K562 (cell line): Measurements from ENCODE around the gene EXT2. TPM values are rescaled to one million over a fixed set of nuclear protein-coding genes. Genes with fewer than 3 reads are reported as not detected.

Experiments
- ATAC-seq: fragments of 200-7000 bp; cut with Tn5 transposase; 3 replicates; pipeline ENCODE4 v1.9.1; 2020; ENCODE audit warnings: moderate library complexity
- BruUV-seq: library from RNA; stranded (reverse); fragments of 400-500 nt; replicated peaks from 2 replicates; lab custom pipeline; 2021; lab: Mats Ljungman, UMichigan
- CTCF ChIA-PET: fragments of 300-600 bp; formaldehyde crosslinking; extraction: SDS; loops from one replicate; lab custom pipeline; 2021; ENCODE audit warnings: low intra/inter-chr PET ratio; lab: Yijun Ruan, JAX
- POLR2A ChIA-PET: fragments of 300-600, 350-650 bp; sonication (Branson Sonifier 250); formaldehyde crosslinking; extraction: SDS; loops from one replicate; lab custom pipeline; 2021; ENCODE audit warnings: antibody characterized with exemption, inconsistent platforms; lab: Yijun Ruan, JAX
- DNase-seq, 4 experiments: peaks; one replicate each; pipeline versions ENCODE4 v3.0.0 to v3.0.0-alpha.2; 2011 to 2018; ENCODE audit warnings: low spot score in 3 of 4, mixed read lengths in 3 of 4; ENCODE audit errors: extremely low read depth in 1 of 4
- FAIRE-seq: peaks from 2 replicates; lab custom pipeline; 2011; peaks lifted over from hg19 to GRCh38; lab: Jason Lieb, UNC
- H2AFZ ChIP-seq: 2 replicates; pipeline ENCODE4 v1.6.0; 2011; ENCODE audit warnings: low read depth, low read length, control low read depth, inconsistent platforms
- H3K27ac ChIP-seq: fragments of 200-600 bp; 3 replicates; pipeline ENCODE4 v1.8.0; 2011; ENCODE audit warnings: low read depth, mild to moderate bottlenecking, control low read depth, inconsistent platforms, low read length, moderate library complexity, mixed read lengths; ENCODE audit errors: extremely low read depth
- H3K27me3 ChIP-seq, 2 experiments: fragments of 300-600 bp in 1 of 2; 2 replicates in 1 of 2; 3 replicates in 1 of 2; pipeline versions ENCODE4 v1.6.0 to v1.8.0; 2011; ENCODE audit warnings: inconsistent platforms in 2 of 2, low read length in 2 of 2, mild to moderate bottlenecking in 1 of 2, mixed read lengths in 1 of 2, moderate library complexity in 1 of 2; ENCODE audit not compliant: control insufficient read depth in 2 of 2, insufficient read depth in 2 of 2
- H3K36me3 ChIP-seq: fragments of 300-600 bp; 3 replicates; pipeline ENCODE4 v1.8.0; 2011; ENCODE audit warnings: mild to moderate bottlenecking, low read length, inconsistent platforms; ENCODE audit not compliant: control insufficient read depth, insufficient read depth
- H3K4me1 ChIP-seq, 2 experiments: fragments of 200-600 bp in 1 of 2; replicated peaks in 1 of 2; 2 replicates in 1 of 2; 3 replicates in 1 of 2; pipeline versions ENCODE4 v1.5.1 to v1.8.0; 2011; ENCODE audit warnings: inconsistent platforms in 2 of 2, low read length in 2 of 2, mild to moderate bottlenecking in 1 of 2, mixed read lengths in 1 of 2, moderate library complexity in 1 of 2; ENCODE audit not compliant: control insufficient read depth in 2 of 2, insufficient read depth in 2 of 2
- H3K4me2 ChIP-seq: 2 replicates; pipeline ENCODE4 v1.6.1; 2011; ENCODE audit warnings: low read length, control low read depth, inconsistent platforms, mixed read lengths; ENCODE audit not compliant: insufficient read depth
- H3K4me3 ChIP-seq: fragments of 200-600 bp; sonication (generic), shearing (Covaris generic); 2 replicates; pipeline ENCODE4 v1.5.1; 2016; ENCODE audit warnings: control low read depth, inconsistent platforms
- H3K79me2 ChIP-seq: fragments of 200-600 bp; 3 replicates; pipeline ENCODE4 v1.8.0; 2011; ENCODE audit warnings: low read length, inconsistent platforms; ENCODE audit not compliant: control insufficient read depth, insufficient read depth
- H3K9ac ChIP-seq, 2 experiments: 2 replicates each; pipeline versions ENCODE4 v1.6.0 to v1.6.1; 2011; ENCODE audit warnings: low read depth in 2 of 2, low read length in 2 of 2, control low read depth in 1 of 2, inconsistent platforms in 1 of 2, mild to moderate bottlenecking in 1 of 2, mixed read lengths in 1 of 2; ENCODE audit not compliant: insufficient read depth in 1 of 2
- H3K9me1 ChIP-seq: one replicate; pipeline ENCODE4 v1.6.0; 2011; ENCODE audit warnings: inconsistent platforms, mild to moderate bottlenecking, low read length, moderate library complexity; ENCODE audit not compliant: control insufficient read depth, insufficient read depth
- H3K9me3 ChIP-seq: replicated peaks from 2 replicates; pipeline ENCODE4 v1.5.1; 2011; ENCODE audit warnings: low read depth, low read length, inconsistent platforms; ENCODE audit not compliant: control insufficient read depth, insufficient read depth
- H4K20me1 ChIP-seq: replicated peaks from 2 replicates; pipeline ENCODE4 v1.6.1; 2011; ENCODE audit warnings: low read length, inconsistent platforms, mixed read lengths; ENCODE audit not compliant: control insufficient read depth, insufficient read depth
- CBFA2T2 ChIP-seq: fragments of 450-650 bp; conservative IDR thresholded peaks from 2 replicates; pipeline ENCODE4 v1.6.1; 2017; ENCODE audit warnings: mild to moderate bottlenecking
- CCNT2 ChIP-seq: IDR thresholded peaks from 2 replicates; pipeline ENCODE4 v1.6.1; 2011; ENCODE audit warnings: borderline replicate concordance, low read depth, mild to moderate bottlenecking, moderate library complexity, mixed read lengths, low read length; ENCODE audit not compliant: insufficient read length; ENCODE audit errors: extremely low read depth
- ESRRB ChIP-seq: fragments of 250-450 bp; sonication (Bioruptor Pico); IDR thresholded peaks from 2 replicates; pipeline ENCODE4 v1.5.0; 2020; ENCODE audit warnings: mild to moderate bottlenecking, moderate library complexity, borderline replicate concordance
- RCOR1 ChIP-seq, 2 experiments: IDR thresholded peaks; 2 replicates each; pipeline ENCODE4 v1.6.1; 2012; ENCODE audit warnings: low read depth in 2 of 2, low read length in 2 of 2, borderline replicate concordance in 1 of 2, improper control_type of control experiment in 1 of 2
- SOX6 ChIP-seq: fragments of 450-650 bp; IDR thresholded peaks from 2 replicates; pipeline ENCODE4 v1.6.1; 2014; ENCODE audit warnings: mild to moderate bottlenecking
- TRIM24 ChIP-seq, 2 experiments: fragments of 450-650 bp; IDR thresholded peaks; 2 replicates each; pipeline ENCODE4 v1.6.1; 2016
- TSC22D4 ChIP-seq: fragments of 450-650 bp; IDR thresholded peaks from 2 replicates; pipeline ENCODE4 v1.6.1; 2016; ENCODE audit warnings: missing genetic modification characterization, missing biosample characterization, control low read depth
- ZNF174 ChIP-seq: fragments of 250-450 bp; sonication (Bioruptor Pico); IDR thresholded peaks from 2 replicates; pipeline ENCODE4 v1.4.0; 2020; ENCODE audit warnings: mild to moderate bottlenecking
- ZNF79 ChIP-seq: fragments of 250-450 bp; sonication (Bioruptor Pico); IDR thresholded peaks from 2 replicates; pipeline ENCODE4 v1.4.0; 2020; ENCODE audit warnings: low read depth, mild to moderate bottlenecking, moderate library complexity
- WGBS: fragments of 100-300 bp; shearing (Covaris generic); methylation state at CpG from one replicate; pipeline ENCODE4 v1.1.6; 2016; ENCODE audit warnings: low coverage, mixed read lengths; ENCODE audit not compliant: insufficient coverage; ENCODE audit errors: missing lambda C conversion rate; 5-methylcytosine and 5-hydroxymethylcytosine counted together
- in situ Hi-C: fragments of 300-500 bp; cut with MboI; formaldehyde crosslinking; loops from 4 replicates; pipeline ENCODE4 v1.15.0; 2018; ENCODE audit warnings: inconsistent platforms, mixed read lengths
- intact Hi-C: fragments of 100-400 bp; cut with micrococcal nuclease; formaldehyde crosslinking; loops from 2 replicates; pipeline ENCODE4 v1.14.2; 2022
- polyA plus RNA-seq, 8 experiments: library from polyadenylated mRNA; depleted of rRNA in 4 of 8; stranded (reverse) in 5 of 8; unstranded in 3 of 8; fragments of >200 nt; fragmentation: Nextera tagmentation in 2 of 8; fragmentation: Illumina TruSeq in 1 of 8; extraction: Ambion mirVana in 2 of 8; extraction: Trizol in 1 of 8; gene quantifications; 2 replicates each; pipeline versions ENCODE4 v1.2.1 to v1.2.3, GENCODE V29; 2011 to 2014; ENCODE audit warnings: inconsistent platforms in 1 of 8, missing spikeins in 1 of 8
- total RNA-seq, 7 experiments: library from RNA; depleted of rRNA in 6 of 7; stranded (reverse); fragments of >200 nt in 6 of 7; fragmentation: Illumina TruSeq in 2 of 7; extraction: Trizol in 2 of 7; gene quantifications; 2 replicates each; pipeline versions ENCODE4 v1.2.1 to v1.2.3, GENCODE V29; 2011 to 2021; ENCODE audit warnings: low replicate concordance in 1 of 7
- TF ChIP-seq, protein P1 (sequence below): fragments of 250-450 bp; sonication (Bioruptor Pico); IDR thresholded peaks from 2 replicates; pipeline ENCODE4 v1.8.0; 2022; ENCODE audit warnings: inconsistent platforms
- TF ChIP-seq, protein P2 (sequence below): sonication (generic); formaldehyde crosslinking; IDR thresholded peaks from 2 replicates; pipeline ENCODE4 v1.9.0; 2022; ENCODE audit warnings: mild to moderate bottlenecking, missing genetic modification reagents
- TF ChIP-seq, protein P3 (sequence below): sonication (generic); formaldehyde crosslinking; IDR thresholded peaks from 2 replicates; pipeline ENCODE4 v1.9.0; 2022; ENCODE audit warnings: mild to moderate bottlenecking, missing genetic modification reagents
- TF ChIP-seq, protein P4 (sequence below): fragments of 450-650 bp; formaldehyde crosslinking; IDR thresholded peaks from 2 replicates; pipeline ENCODE4 v1.4.0; 2020; ENCODE audit warnings: mild to moderate bottlenecking, mixed read lengths
- TF ChIP-seq, protein P5 (sequence below), 2 experiments: fragments of 450-650 bp in 1 of 2; sonication (generic) in 1 of 2; formaldehyde crosslinking in 1 of 2; IDR thresholded peaks in 1 of 2; conservative IDR thresholded peaks in 1 of 2; 2 replicates each; pipeline versions ENCODE4 v1.6.1 to v1.8.1; 2016 to 2023; ENCODE audit warnings: mild to moderate bottlenecking in 2 of 2, moderate library complexity in 2 of 2, inconsistent platforms in 1 of 2, missing genetic modification reagents in 1 of 2

The EXT2 gene
- total and polyA plus RNA-seq, 9 of the 15 experiments (the other 6 are each of a cell fraction or from before 2014, with no cell fraction given), result 7.5 to 52.1 (median 38.1) TPM

DNA sequence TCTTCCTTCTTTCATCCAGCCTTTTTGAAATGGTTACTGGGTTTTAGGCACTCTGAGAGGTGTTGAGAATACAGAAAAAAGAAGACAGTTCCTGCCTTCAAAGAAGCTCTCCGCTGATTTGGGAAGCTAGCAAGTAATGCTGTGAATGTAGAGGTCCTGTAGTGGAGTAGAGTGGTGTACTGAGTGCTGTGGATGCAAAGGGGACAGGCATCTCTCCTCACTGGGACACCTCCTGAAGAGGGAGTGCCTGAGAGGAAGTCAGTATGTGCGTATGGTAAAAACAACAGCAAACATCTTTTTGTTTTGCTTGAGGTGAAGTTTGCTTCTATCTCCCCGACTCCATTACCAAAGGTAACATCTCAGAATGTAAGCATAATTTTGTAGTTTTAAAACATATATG, 77.5 kb downstream of the EXT2 start (continued):
- TF ChIP-seq, protein P1, sequence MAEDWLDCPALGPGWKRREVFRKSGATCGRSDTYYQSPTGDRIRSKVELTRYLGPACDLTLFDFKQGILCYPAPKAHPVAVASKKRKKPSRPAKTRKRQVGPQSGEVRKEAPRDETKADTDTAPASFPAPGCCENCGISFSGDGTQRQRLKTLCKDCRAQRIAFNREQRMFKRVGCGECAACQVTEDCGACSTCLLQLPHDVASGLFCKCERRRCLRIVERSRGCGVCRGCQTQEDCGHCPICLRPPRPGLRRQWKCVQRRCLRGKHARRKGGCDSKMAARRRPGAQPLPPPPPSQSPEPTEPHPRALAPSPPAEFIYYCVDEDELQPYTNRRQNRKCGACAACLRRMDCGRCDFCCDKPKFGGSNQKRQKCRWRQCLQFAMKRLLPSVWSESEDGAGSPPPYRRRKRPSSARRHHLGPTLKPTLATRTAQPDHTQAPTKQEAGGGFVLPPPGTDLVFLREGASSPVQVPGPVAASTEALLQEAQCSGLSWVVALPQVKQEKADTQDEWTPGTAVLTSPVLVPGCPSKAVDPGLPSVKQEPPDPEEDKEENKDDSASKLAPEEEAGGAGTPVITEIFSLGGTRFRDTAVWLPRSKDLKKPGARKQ (CRISPR knock-in tag), result no peak
- TF ChIP-seq, protein P2, sequence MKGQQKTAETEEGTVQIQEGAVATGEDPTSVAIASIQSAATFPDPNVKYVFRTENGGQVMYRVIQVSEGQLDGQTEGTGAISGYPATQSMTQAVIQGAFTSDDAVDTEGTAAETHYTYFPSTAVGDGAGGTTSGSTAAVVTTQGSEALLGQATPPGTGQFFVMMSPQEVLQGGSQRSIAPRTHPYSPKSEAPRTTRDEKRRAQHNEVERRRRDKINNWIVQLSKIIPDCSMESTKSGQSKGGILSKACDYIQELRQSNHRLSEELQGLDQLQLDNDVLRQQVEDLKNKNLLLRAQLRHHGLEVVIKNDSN (CRISPR knock-in tag), result no peak
- TF ChIP-seq CCNT2, result no peak
- TF ChIP-seq, all 486 proteins: peak for 0

DNA sequence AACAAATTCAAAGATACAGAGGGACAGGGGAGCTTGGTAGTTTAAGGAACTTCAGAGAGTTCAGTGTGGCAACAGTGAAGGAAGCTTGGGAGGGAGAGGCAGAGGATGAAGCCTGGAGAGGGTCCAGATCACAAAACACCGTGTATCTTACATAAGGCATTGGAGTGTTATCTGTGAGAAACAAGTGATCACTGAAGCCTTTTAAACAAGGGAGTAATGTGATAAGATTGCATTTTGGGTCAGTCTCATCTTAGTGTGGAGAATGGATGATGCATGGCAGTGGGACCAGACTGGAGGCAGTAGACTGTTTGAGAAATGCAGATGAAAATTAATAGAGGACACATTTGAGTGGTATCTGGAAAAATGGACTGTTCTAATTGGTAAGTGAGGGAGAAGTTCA, 79.4 kb downstream of the EXT2 start:
- Histone ChIP-seq H3K4me2 (no peak overlapping the region), H4K20me1 (no peaks in the 10 kb centered on the region), H3K9ac (no peak overlapping the region), H2AFZ (no peak overlapping the region), H3K9me1 (no peaks in the 10 kb centered on the region), H3K4me1 (peaks cover 0 to 17% of the 10 kb centered on the region in 2 experiments; a peak in 2 of 5 replicates), H3K36me3 (no peaks in the 10 kb centered on the region), H3K4me3 (no peak overlapping the region), H3K79me2 (no peaks in the 10 kb centered on the region), H3K27me3 (no peaks in the 10 kb centered on the region), H3K27ac (no peak overlapping the region), H3K9me3 (no peaks in the 10 kb centered on the region)
- intact Hi-C loops, result loop anchor here (5.0 kb wide), 1 partner anchor 97 kb away; no protein-coding TSS in a partner anchor
- ChIA-PET POLR2A (no interaction called here), CTCF (interaction anchor here (0.7 kb wide), 1 partner anchor 243 kb away, joined by 3 read pairs; no protein-coding TSS in a partner anchor)
- DNase-seq (peak in 3 of 4 experiments; percentile 18 to 48 (median 20)), ATAC-seq (peak; percentile 48), FAIRE-seq (peak; percentile 6)
- in situ Hi-C loops, result no loop called here
- 0% methylated on average over 1 of the region's 1 CpG for WGBS
- no TSS peak for BruUV-seq
- TF ChIP-seq TRIM24 (IDR thresholded peaks at IDR 0.05), result peak in 1 of 2 experiments; percentile 9; a peak in 1 of 4 replicates
- TF ChIP-seq, protein P3, sequence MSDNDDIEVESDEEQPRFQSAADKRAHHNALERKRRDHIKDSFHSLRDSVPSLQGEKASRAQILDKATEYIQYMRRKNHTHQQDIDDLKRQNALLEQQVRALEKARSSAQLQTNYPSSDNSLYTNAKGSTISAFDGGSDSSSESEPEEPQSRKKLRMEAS, result no peak
- TF ChIP-seq, protein P4, sequence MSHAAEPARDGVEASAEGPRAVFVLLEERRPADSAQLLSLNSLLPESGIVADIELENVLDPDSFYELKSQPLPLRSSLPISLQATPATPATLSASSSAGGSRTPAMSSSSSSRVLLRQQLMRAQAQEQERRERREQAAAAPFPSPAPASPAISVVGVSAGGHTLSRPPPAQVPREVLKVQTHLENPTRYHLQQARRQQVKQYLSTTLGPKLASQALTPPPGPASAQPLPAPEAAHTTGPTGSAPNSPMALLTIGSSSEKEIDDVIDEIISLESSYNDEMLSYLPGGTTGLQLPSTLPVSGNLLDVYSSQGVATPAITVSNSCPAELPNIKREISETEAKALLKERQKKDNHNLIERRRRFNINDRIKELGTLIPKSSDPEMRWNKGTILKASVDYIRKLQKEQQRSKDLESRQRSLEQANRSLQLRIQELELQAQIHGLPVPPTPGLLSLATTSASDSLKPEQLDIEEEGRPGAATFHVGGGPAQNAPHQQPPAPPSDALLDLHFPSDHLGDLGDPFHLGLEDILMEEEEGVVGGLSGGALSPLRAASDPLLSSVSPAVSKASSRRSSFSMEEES (CRISPR knock-in tag), result no peak
- TF ChIP-seq ESRRB (CRISPR knock-in tag), result no peak
- TF ChIP-seq TSC22D4, result no peak
- TF ChIP-seq, protein P5, sequence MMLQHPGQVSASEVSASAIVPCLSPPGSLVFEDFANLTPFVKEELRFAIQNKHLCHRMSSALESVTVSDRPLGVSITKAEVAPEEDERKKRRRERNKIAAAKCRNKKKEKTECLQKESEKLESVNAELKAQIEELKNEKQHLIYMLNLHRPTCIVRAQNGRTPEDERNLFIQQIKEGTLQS (IDR thresholded peaks at IDR 0.05), result no peak
- TF ChIP-seq, protein P5 (CRISPR knock-in tag; conservative IDR thresholded peaks at IDR 0.05), result no peak
- TF ChIP-seq SOX6, result peak; percentile 46
- peak; percentile 13; the same call in 1 of the 2 replicates for TF ChIP-seq CBFA2T2
- TF ChIP-seq ZNF79 (CRISPR knock-in tag), result no peak
- TF ChIP-seq ZNF174 (CRISPR knock-in tag), result no peak
- TF ChIP-seq RCOR1 (IDR thresholded peaks at IDR 0.05; ENCODE audit: borderline replicate concordance in 1 of 2, low read depth in 2 of 2, low read length in 2 of 2), result peak in 1 of 2 experiments; percentile 39; a peak in 1 of 4 replicates
